HG03095 (cell line): ENCODE measurements around the gene MOK.
"Not testable (repeated sequence)": the region's sequence is repeated elsewhere in the genome, so short reads cannot be mapped to it uniquely, and the experiment has no call there.

Experiments used
- ATAC-seq: cut with Tn5 transposase; IDR thresholded peaks from one replicate; pipeline ENCODE4 v1.9.1; 2021; ENCODE audit warnings: moderate library complexity; ENCODE audit not compliant: unreplicated experiment

Gene MOK

GRCh38 chr14:102249041-102249440, 55.9 kb downstream of the MOK start:
- no peak for ATAC-seq

GRCh38 chr14:102248121-102248520, 56.8 kb downstream of the MOK start:
- no peak for ATAC-seq

- no peak for ATAC-seq
Observed at GRCh38 chr14:102246071-102246470, 58.9 kb downstream of the MOK start.

GRCh38 chr14:102243795-102244194, 61.2 kb downstream of the MOK start:
- ATAC-seq: not testable (repeated sequence)

- ATAC-seq: no peak
Observed at GRCh38 chr14:102241147-102241546, 63.8 kb downstream of the MOK start.

DNA sequence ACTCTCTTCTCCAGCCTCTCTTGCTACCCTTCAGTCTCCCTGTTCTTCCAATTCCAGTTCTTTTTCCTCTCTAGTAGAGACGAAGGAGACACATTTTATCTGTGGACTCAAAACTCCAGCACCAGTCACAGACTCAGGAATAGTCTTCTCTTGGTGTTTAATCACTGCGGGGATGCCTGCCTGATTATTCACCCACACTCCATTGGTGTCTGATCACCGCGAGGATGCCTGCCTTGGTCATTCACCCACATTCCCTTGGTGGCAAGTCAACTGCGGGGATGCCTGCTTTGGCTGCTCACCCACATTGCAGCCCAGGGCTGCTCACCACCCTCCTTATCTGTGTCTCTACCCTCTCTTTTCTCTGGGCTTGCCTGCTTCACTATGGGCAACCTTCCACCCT, 64.5 kb downstream of the MOK start:
- not testable (repeated sequence) for ATAC-seq

DNA sequence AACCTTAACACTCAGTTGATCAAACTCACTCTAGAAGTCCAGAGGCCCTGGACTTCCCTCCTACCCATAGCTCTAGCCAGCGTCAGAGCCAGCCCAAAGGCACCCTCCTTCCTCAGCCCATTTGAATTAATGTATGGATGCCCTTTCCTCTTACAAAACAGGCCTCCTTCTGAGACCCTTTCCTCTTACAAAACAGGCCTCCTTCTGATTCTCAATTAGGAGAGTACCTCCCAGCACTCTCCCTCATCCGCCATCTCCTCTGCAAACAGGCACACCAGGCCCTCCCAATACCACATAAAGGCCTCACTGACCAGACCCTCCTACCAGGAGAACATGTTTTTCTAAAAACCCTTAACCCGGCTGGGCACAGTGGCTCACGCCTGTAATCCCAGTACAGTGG, 65.7 kb downstream of the MOK start:
- ATAC-seq: no peak

- no peak for ATAC-seq
Observed at GRCh38 chr14:102238766-102239165, 66.2 kb downstream of the MOK start.

GRCh38 chr14:102238131-102238530, 66.8 kb downstream of the MOK start:
- no peak for ATAC-seq

GRCh38 chr14:102236026-102236425, 68.9 kb downstream of the MOK start:
- ATAC-seq: no peak

DNA sequence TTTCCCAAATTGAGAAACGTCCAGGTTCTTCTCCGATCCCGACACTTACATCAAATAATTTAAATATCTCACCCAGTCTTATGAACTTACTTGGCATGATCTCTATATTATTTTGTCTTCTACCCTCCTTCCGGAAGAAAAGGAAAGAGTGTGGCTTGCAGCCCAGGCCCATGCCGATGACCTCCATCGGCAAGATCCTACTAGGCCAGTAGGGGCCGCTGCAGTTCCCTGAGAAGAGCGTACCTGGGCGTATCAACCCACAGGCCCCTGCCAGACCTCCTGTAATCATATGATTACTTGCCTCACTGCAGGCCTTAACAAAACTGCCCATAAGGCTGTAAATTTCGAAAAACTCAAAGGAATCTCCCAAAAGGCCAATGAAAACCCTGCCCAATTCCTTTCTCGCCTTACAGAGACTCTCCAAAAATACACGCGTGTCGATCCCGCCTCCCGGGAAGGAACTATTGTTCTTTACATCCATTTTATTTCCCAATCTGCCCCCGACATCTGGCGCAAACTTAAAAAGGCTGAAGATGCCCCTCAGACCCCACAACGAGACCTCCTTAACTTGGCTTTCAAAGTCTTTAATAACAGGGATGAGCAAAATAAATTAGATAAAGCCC, 69.6 kb downstream of the MOK start:
- peak; percentile 75 for ATAC-seq

- no peak for ATAC-seq
Observed at GRCh38 chr14:102234331-102235264, 70.4 kb downstream of the MOK start.

GRCh38 chr14:102233081-102233480, 71.9 kb downstream of the MOK start:
- ATAC-seq: no peak

GRCh38 chr14:102232348-102232625, 72.7 kb downstream of the MOK start:
- ATAC-seq: no peak

- no peak for ATAC-seq
Observed at GRCh38 chr14:102231476-102232347, 73.3 kb downstream of the MOK start.

- ATAC-seq: no peak
Observed at GRCh38 chr14:102230481-102231210, 74.3 kb downstream of the MOK start.

GRCh38 chr14:102229739-102230092, 75.2 kb downstream of the MOK start:
- ATAC-seq: no peak

GRCh38 chr14:102229071-102229738, 75.8 kb downstream of the MOK start:
- ATAC-seq: no peak

- no peak for ATAC-seq
Observed at GRCh38 chr14:102227184-102227964, 77.6 kb downstream of the MOK start.
